HG03378 (cell line): ENCODE data around the gene IRF1.
"Not testable (repeated sequence)": the region's sequence is repeated elsewhere in the genome, so short reads cannot be mapped to it uniquely, and the experiment has no call there.

Experiments used
- ATAC-seq: cut with Tn5 transposase; IDR thresholded peaks from one replicate; pipeline ENCODE4 v1.9.1; 2021; ENCODE audit warnings: mild to moderate bottlenecking, moderate library complexity; ENCODE audit not compliant: unreplicated experiment

Gene IRF1

GRCh38 chr5:132490484-132491367 lies at the start of gene IRF1:
TSS of gene IRF1 (minus strand) at chr5:132490773. CDS start at chr5:132489478, 1,295 bp downstream.
- peak; percentile 78 for ATAC-seq

GRCh38 chr5:132540149-132540548 lies 49.6 kb upstream of the IRF1 start:
- no peak for ATAC-seq

- no peak for ATAC-seq
Observed at GRCh38 chr5:132539716-132540115, 49.1 kb upstream of the IRF1 start.

- ATAC-seq: no peak
Observed at GRCh38 chr5:132530946-132531345, 40.4 kb upstream of the IRF1 start.

GRCh38 chr5:132528866-132529634 lies 38.5 kb upstream of the IRF1 start:
- ATAC-seq: no peak

- ATAC-seq: no peak
Observed at GRCh38 chr5:132528021-132528420, 37.4 kb upstream of the IRF1 start.

GRCh38 chr5:132526974-132527564 lies 36.5 kb upstream of the IRF1 start:
- no peak for ATAC-seq

- ATAC-seq: no peak
Observed at GRCh38 chr5:132526290-132526973, 35.9 kb upstream of the IRF1 start.

- peak; percentile 72 for ATAC-seq
Observed at GRCh38 chr5:132525299-132525724, 34.7 kb upstream of the IRF1 start.

- ATAC-seq: not testable (repeated sequence)
Observed at GRCh38 chr5:132524877-132525276, 34.3 kb upstream of the IRF1 start.

GRCh38 chr5:132522067-132522466 lies 31.5 kb upstream of the IRF1 start:
- not testable (repeated sequence) for ATAC-seq

GRCh38 chr5:132513618-132514336 lies 23.2 kb upstream of the IRF1 start:
- not testable (repeated sequence) for ATAC-seq

GRCh38 chr5:132510076-132510475 lies 19.5 kb upstream of the IRF1 start:
- no peak for ATAC-seq

GRCh38 chr5:132506094-132506692 lies 15.6 kb upstream of the IRF1 start:
- ATAC-seq: peak; percentile 69

- no peak for ATAC-seq
Observed at GRCh38 chr5:132505641-132506040, 15.1 kb upstream of the IRF1 start.

- ATAC-seq: no peak
Observed at GRCh38 chr5:132504746-132505145, 14.2 kb upstream of the IRF1 start.

- no peak for ATAC-seq
Observed at GRCh38 chr5:132503244-132503643, 12.7 kb upstream of the IRF1 start.

- ATAC-seq: no peak
Observed at GRCh38 chr5:132501961-132502931, 11.7 kb upstream of the IRF1 start.

GRCh38 chr5:132501629-132501956 lies 11.0 kb upstream of the IRF1 start:
- no peak for ATAC-seq
